NCI-H2171 (cell line): Measurements from ENCODE around the gene CCNF.
A peak's percentile ranks its signal among the peaks of the same experiment; 100 is the strongest.

Experiments
- DNase-seq: peaks from one replicate; lab custom pipeline; 2025; lab: John Stamatoyannopoulos, UW

Gene CCNF

DNA sequence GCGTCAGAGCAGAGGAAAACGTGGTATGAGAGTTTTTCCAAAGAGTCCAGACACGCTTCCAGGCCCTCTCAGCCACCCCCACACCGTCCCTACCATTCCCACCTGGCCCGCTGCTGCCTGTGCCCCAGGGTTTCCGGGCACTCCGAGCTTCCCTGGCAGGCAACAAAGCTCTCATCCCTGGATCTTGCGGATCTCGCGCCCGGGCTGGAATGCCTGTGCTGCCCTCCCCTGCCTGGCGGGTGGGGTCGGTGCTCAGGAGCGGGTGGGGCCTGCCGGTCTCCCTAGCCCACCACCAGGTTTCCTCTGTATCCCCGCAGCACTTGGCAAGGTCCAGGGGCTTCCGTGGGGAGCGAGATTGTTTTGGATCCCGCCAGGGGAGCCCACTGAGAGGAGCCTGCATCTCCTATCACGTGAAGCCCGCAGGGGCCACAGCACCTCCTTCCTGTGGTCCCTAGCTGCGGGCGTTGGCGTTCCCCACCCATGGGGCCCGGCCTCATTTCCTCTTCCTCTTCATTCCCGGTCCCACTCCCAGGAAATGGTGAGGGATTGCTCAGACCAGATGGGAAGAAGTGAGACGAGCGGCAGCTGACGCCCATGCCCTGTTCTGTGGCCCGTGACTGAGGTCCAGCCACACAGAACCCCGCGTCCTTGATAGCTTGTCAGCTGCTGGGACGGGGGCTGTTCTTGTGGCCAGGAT is 56.7 kb downstream of the CCNF start:
- DNase-seq: no peak

DNA sequence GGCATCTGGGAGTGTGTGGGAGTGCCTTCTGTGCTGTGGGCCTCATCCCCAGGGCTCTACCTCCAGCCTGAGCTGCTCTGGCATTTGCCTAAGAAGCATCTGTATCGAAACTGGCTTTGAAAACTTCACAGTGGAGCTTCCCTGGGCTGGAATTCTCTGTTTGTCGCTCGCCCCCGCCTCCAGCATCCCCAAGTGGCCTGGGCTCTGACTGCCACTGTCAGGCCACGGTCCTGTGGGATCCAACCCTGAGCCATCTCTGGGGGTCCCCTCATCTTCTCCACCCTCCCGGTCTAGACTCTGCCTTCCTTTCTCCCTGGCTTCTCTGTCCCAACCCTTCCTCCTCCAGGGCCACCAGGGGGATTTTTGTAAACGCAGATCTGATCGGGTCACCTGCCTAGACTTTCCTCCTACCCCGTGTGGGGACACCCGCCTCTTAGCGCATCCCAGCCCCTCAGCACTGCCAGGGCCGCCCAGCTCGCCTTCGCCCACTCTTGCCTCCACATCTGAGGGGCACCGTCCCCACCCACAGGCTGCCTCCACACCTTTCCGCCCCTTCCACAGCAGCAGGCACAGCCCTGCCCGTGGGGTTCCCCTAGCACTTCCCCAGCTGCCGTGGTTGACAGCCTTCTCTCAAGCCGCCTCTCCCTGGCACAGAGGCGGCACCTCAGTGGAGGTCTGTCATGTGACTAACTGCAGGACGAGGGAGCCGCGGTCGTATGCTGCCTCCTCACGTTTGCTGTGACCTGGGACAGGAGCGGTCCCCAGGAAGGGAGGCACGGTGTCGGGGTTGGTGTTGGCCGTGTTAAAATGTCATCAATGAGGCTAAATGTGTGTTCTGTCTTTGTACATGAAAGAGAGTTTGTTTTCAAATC is 57.6 kb downstream of the CCNF start:
- DNase-seq: peak; percentile 31

DNA sequence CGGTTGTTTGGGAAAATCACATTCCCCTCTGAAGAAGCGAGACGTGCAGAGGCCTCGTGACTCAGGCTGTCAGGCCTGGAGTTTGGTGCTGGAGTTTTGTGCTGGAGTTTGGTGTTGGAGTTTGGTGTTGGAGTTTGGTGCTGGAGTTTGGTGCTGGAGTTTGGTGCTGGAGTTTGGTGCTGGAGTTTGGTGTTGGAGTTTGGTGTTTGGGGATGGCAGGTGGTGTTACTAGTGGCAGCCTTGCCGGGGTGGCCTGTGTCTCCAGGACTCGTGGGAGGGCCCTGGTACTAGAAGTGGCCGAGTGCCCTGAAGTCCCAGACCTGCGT is 58.2 kb downstream of the CCNF start:
- no peak for DNase-seq

DNA sequence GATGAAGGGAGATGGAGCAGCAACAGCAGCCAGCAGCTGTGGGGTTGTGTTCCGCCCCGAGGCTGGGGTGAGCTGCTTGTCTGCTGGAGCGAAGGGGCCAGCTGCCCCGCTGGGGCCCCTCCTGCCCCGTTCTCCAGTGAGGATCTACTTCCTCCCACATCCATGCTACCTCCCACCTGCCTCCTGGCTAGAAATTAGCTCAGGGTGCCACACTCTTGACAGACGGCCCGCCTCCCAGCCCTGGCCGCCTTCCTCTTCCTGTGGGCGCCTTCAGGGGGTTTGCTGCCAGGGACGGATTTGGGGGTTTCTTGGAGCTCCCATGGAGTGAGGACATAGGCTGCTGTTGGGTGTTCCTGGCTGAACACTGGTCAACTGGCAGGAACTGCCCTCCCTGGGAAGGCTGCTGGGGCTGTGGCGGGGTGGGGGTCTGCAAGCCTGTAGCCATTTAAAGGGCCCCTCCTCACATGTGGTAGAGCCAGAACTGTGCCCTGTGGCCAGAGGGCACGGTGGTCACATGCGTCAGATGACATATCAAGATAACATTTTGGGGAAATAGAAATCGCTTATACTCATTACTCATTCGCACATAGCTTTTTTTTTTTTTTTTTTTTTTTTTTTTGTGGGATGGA is 58.8 kb downstream of the CCNF start:
- no peak for DNase-seq

DNA sequence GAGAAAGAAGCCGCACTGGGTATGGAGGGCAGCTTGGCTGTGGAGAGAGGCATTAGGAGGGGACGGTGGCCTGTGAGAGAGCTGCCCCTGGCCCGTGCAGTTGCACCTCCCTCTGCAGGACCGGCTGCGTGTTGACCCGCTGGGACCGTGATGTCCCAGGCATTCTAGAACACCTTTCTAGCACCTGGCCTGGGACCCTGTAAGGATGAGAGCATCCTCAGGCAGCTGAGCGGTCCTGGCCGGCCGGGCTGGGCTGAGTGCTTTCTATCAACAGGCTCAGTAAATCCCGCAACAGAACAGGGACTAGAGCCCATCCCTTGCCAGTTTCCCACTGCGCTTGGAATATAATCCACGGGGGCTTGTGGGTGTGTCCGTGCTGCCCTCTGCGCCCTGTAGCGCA is 60.3 kb downstream of the CCNF start:
- DNase-seq: no peak

DNA sequence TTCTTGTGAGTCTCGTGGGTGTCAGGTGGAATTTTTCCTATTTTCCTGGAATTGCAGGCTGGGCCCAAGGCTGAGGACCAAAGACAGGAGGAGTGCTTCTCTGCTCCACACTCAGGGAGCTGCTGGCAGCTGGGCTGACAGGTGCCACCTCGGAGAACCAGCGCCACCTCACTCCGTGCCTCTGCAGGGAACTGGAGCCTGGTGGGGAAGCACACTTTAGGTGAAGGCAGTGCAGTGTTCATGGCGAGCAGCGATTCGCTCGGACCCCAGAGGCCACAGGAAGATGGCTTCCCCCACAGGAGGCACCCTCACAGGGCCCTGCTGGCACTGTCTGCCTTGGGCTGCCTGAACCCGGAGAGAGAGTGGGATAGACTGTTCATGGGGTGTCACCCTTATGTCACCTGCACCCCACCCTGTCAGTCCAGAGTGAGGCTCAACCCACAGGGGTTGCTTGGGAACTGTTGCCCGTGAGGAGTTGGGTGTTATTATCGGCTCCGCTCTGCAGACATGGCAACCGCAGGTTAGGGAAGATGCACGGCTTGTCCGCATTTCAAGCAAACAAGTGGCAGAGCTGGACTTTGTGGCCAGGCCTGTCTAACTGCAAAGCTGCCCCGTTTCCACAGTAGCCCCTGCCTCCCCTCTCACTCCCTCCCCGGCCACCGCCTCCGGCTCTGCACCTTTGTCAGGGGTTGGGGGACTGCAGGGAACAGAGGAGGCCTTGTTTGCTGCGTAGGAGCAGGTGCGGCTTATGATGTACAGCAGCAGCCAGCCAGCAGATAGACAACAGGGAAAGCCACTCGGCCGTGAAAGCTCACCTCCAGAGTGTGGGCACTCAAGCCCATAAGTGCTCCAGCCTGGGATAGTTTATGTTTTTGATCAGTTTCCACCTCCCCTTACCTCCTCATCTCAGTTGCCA is 61.2 kb downstream of the CCNF start:
- DNase-seq: peak; percentile 63

DNA sequence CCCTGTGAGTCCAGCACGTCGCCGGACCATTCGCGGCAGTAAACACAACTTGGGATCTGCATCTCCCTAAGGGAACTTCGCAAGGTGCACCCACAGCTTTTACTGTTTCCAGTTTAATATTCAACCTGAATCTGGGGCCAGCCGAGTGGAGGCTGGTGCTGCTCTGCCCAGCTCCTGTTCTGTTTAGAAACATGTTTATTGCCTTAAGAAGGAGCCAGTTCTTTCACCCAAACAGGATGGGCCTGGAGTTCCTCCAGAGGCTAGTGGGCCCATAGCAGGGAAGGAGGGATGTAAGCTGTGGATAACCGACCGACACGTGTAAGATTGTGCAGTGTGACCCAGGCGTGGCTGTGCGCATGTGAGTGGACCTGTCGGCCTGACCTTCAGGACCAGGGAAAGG is 63.0 kb downstream of the CCNF start:
- no peak for DNase-seq

DNA sequence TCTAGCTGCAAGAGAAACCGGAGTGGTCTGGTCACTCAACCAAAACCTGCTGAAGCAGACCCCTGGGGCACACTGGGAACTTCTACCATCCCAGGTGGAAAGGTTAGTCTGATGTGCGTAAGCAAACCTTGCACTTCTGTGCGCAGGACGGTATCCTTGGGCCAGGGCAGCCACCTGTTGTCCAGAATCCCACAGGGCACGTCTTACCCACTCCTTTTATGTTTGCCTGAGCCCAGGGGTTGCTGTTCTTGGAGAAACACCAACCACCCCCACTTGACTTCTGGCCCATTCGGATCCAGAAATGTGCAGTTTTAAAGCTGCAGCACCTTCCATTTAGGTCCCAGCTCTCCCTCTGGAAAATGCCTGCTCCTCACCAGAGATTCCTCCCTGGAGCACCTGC is 64.4 kb downstream of the CCNF start:
- no peak for DNase-seq

DNA sequence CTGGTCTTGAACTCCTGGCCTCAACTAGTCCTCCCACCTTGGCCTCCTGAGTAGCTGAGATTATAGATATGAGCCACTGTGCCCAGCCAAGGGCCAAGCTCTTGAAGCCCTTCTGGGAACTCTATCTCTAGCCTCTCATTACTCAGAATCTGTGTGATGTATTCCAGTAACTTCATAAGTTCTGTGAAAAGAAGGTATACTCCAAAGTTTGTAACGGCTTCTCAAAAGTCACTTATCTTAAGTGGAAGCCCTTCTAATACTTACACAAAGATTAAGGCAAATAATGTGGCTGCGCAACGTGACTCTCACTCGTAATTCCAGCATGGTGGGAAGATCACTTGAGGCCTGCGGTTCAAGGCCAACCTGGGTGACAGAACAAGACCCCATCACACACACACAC is 65.4 kb downstream of the CCNF start:
- no peak for DNase-seq

DNA sequence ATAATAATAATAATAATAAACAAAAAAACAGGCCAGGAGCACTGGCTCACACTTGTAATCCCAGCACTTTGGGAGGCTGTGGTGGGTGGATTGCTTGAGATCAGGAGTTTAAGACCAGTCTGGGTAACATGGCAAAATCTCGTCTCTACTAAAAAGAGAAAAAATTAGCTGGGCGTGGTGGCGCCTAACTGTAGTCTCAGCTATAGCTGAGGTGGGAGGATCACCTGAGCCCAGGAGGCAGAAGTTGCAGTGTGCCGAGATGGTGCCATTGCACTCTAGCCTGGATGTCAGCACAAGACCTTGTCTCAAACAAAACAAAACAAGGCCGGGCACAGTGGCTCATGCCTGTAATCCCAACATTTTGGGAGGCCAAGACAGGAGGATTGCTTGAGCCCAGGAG is 65.8 kb downstream of the CCNF start:
- no peak for DNase-seq

DNA sequence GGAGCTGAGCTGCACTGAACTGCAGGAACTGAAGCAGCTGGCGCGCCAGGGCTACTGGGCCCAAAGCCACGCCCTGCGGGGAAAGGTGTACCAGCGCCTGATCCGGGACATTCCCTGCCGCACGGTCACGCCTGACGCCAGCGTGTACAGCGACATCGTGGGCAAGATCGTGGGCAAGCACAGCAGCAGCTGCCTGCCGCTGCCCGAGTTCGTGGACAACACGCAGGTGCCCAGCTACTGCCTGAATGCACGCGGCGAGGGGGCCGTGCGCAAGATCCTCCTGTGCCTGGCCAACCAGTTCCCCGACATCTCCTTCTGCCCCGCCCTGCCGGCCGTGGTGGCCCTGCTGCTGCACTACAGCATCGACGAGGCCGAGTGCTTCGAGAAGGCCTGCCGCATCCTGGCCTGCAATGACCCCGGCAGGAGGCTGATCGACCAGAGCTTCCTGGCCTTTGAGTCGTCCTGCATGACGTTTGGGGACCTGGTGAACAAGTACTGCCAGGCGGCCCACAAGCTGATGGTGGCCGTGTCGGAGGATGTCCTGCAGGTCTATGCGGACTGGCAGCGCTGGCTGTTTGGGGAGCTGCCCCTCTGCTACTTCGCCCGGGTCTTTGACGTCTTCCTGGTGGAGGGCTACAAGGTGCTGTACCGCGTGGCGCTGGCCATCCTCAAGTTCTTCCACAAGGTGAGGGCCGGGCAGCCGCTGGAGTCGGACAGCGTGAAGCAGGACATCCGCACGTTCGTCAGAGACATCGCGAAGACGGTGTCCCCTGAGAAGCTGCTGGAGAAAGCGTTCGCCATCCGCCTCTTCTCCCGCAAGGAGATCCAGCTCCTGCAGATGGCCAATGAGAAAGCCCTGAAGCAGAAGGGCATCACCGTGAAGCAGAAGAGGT is 67.2 kb downstream of the CCNF start:
- no peak for DNase-seq

DNA sequence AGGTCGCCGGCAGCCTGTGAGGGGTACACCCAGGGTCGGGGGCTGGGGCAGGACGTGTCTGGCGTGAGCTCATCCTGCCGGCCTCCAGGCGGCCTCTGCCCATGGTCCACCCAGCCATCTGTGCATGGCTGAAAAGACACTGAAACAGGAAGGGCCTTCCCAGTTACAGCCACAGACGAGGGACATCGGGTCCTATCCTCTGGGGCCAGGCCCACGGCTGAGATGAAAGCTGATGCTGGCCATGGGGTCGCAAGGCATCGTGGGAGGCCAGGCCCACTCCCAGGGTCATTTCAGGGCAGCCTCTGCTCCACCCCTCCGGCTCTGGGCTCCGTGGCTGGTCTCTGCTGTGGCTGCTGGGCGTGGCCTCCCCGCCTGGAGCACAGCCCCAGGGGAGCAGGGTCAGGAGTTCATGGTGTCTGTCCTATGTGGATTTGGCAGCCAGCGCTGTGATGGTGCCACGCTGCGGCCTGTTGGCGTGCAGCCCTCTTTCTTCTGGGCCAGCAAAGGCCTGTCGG is 67.9 kb downstream of the CCNF start:
- DNase-seq: peak; percentile 82

DNA sequence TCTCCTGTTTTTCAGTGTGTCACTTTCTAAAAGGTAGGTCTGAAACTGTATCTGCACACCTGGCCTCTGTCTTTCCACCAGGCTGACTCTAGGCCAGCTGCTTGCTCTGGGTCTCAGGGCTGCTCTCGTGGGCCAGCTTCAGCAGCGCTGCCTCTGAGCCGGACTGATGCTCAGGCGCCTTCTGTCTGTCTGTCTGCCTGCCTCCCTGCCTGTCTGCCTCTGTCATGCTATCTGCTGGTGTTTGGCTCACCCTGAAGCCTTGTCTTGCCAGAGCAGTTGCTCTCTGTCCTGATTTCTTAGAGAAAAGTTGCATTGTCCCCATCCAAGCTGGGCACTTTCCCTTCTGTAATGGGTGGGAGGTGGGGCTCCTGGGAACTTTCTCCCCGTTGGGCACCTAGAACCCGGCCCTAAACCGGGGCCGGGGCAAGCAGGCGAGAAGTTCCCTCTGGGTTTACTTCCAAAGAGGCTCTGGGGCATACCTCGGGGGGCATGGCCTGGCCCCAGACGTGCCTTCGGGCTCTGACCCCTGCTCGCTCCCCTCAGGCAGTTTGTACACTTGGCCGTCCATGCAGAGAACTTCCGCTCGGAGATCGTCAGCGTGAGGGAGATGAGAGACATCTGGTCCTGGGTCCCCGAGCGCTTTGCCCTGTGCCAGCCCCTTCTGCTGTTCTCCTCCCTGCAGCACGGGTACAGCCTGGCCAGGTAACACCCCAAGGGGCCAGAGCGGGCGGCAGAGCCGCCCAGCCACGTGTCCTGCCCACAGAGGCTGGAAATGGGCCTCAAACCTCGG is 68.6 kb downstream of the CCNF start:
- DNase-seq: no peak

DNA sequence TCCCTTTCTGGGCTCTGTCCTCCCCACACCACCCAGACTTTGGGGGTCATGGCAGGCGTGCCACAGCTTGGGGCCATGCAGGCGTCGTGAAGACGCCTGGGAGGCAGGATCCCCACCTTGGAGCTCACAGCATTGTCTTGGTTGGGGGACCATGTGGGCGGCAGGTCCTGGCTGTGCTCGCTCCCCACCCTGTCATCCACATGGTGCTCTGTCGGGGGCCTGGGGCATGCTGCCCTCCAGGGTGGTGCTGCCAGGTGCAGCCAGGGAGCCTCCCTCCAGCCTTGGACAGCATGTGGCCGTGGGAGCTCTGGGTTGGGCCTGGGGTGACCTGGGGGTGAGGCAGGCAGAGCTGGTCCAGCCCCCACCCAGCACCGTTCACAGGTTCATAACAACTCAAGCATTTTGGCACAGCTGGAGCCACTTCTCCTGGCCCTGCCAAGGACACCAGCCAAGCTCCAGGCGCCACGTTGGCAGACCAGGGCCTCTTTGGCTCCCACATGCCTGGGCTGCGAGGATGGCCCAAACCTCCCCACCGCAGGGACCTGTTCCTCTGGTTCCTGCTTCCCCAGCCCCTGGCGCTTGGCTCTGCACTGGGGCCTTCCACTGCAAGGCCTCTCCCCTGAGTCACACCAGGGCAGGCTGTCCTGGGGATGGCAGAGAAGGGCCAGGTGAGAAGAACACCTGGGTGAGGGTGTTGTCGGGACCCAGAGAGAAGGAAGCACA is 69.4 kb downstream of the CCNF start:
- no peak for DNase-seq

DNA sequence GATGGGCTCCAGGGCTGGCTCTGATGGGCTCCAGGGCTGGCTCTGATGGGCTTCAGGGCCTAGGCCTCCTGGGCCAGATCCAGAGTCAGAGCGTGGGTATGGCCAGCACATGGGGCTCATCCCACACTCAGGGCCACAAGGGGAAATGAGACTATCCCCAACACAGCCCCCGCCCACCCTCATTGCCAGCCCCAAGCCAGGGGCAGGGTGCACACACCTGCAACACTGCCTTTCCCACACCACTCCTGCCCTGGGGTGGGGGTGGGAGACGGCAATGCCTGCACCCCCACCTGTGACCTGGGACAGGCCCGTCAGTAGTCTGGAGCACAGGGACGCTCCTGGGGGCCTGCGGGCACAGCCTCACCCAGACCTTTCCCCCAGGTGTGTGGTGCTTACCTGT is 70.2 kb downstream of the CCNF start:
- DNase-seq: no peak

DNA sequence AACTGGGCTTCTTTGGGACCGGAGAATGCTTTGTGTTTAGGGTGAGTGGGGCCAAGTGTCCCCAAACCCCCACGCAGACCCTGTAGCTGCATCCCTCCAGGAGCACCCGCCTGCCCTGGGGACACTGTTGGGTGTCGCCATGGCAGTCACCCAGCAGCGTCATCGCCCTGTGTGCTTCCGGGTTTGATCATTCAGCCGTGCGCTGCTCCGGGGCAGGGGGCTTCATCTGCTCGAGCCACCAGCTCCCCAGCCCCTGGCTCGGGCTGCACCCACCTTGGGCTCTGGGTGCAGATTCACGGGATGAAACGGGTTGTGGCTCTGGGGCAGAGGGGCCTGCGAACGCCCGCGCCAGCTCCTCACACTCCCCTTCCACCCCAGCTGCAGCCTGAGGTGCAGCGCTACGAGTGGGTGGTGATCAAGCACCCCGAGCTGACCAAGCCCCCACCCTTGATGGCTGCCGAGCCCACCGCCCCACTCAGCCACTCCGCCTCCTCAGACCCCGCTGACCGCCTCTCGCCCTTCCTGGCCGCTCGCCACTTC is 70.7 kb downstream of the CCNF start:
- DNase-seq: no peak

DNA sequence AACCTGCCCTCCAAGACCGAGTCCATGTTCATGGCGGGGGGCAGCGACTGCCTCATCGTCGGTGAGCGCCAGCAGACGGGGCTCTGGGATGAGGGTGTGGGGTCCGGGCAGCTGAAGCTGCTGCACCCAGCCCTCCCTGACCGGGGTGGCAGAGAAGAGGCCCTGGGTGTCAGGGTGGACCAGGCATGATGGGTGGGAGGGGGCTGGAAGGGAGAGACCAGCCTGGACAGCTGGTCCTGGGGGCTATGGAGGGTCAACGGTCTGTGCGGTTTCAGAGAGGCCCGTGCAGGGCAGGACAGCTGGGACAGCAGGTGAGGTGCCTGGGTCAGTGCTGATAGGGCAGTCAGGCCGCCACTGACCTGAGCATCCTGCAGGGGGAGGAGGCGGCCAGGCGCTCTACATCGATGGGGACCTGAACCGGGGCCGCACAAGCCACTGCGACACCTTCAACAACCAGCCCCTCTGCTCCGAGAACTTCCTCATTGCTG is 71.2 kb downstream of the CCNF start:
- DNase-seq: no peak

DNA sequence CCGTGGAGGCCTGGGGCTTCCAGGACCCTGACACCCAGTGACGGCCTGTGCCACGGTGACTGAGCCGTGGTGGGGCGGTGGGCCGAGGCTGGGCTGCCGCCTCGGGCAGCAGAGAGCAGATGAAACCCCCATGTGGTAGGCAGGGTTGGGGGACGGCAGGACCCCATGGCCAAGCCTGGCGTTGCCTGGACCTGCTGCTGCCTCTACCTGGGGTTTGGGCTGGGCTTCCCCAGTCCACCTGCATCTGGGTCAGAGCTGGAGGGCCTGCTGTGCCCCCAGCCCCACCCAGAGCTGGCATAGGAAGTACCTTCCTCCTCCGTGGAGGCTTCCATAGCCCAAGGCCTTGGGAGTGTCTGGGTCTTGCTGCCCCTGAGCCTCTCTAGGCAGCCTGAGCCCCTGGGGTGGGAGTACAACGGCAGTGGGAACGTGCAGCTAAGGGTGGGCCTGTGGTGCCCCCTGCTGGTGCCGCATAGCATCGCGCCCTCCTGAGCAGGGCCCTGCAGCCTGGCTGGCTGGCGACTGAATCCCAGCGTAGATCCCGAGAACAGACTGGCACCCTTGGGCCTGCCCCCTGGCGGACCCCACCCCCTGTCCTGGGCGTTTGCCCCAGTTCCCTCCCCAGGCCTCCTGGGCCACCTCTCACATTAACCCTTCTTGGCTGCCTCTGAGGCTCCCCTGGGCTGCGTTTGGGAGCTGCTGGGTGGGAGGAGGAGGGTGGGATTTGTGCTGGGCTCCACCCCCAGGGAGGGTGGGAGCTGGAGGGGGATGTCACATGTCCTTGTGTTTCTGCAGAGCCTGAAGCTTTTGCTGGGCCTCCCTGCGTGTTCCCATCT is 71.9 kb downstream of the CCNF start:
- peak; percentile 72 for DNase-seq
